Peyer's patch (tissue), 4 donors: ENCODE data around the gene KNG1.

ENCODE experiments used
- POLR2A ChIP-seq, 2 donors: fragments of 450-650 bp; IDR thresholded peaks; one replicate each; pipeline ENCODE4 v1.5.1; 2017; ENCODE audit warnings: antibody characterized with exemption in 2 of 2, mild to moderate bottlenecking in 2 of 2, moderate library complexity in 2 of 2
- TF ChIP-seq, protein P1 (sequence below), 6 experiments: fragments of 450-650 bp in 4 of 6; fragments of 200-600 bp in 2 of 6; sonication (generic) in 1 of 6; IDR thresholded peaks; one replicate each; pipeline ENCODE4 v1.5.1; 2017 to 2019; ENCODE audit warnings: antibody characterized with exemption in 6 of 6, mild to moderate bottlenecking in 3 of 6, moderate library complexity in 1 of 6

DNA sequence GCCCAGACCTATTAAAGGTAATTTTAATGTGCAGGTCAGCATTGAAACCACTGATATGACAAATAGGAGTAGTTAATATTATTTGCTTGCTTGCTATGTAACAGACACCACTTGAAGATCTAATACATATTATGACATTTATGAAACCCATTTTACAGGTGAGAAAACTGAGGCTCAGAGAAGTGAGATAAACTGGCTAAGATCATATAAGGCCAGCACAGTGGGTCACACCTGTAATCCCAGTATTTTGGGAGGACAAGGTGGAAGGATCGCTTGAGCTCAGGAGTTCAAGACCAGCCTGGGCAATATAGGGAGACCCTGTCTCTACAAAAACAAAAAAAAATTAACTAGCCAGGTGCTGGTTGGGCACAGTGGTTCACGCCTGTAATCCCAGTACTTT is 33.2 kb downstream of the KNG1 start:
- TF ChIP-seq, protein P1, sequence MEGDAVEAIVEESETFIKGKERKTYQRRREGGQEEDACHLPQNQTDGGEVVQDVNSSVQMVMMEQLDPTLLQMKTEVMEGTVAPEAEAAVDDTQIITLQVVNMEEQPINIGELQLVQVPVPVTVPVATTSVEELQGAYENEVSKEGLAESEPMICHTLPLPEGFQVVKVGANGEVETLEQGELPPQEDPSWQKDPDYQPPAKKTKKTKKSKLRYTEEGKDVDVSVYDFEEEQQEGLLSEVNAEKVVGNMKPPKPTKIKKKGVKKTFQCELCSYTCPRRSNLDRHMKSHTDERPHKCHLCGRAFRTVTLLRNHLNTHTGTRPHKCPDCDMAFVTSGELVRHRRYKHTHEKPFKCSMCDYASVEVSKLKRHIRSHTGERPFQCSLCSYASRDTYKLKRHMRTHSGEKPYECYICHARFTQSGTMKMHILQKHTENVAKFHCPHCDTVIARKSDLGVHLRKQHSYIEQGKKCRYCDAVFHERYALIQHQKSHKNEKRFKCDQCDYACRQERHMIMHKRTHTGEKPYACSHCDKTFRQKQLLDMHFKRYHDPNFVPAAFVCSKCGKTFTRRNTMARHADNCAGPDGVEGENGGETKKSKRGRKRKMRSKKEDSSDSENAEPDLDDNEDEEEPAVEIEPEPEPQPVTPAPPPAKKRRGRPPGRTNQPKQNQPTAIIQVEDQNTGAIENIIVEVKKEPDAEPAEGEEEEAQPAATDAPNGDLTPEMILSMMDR (IDR thresholded peaks at IDR 0.05): no peak
- no peak for TF ChIP-seq POLR2A (IDR thresholded peaks at IDR 0.05)
